Sigmoid colon (tissue), 7 donors: ENCODE measurements around the gene SDC4. TPM values are rescaled to one million over a fixed set of nuclear protein-coding genes. Genes with fewer than 3 reads are reported as not detected.

Experiments
- DNase-seq: peaks from one replicate; pipeline ENCODE4 v3.0.0-alpha.2; 2019
- H3K27ac ChIP-seq, 4 donors: fragments of 200-600 bp; sonication (generic); one replicate each; pipeline ENCODE4 v1.5.1; 2016 to 2019; ENCODE audit warnings: mild to moderate bottlenecking in 1 of 4
- H3K27me3 ChIP-seq, 3 donors: fragments of 200-600 bp; sonication (generic); one replicate each; pipeline ENCODE4 v1.5.1; 2019; ENCODE audit warnings: mild to moderate bottlenecking in 1 of 3
- H3K36me3 ChIP-seq, 4 donors: fragments of 200-600 bp; sonication (generic); one replicate each; pipeline ENCODE4 v1.5.1; 2016 to 2019
- H3K4me1 ChIP-seq, 4 donors: fragments of 200-600 bp; sonication (generic); one replicate each; pipeline ENCODE4 v1.5.1; 2017 to 2019
- H3K4me3 ChIP-seq, 4 donors: fragments of 200-600 bp; sonication (generic); one replicate each; pipeline ENCODE4 v1.5.1; 2017 to 2019; ENCODE audit warnings: mild to moderate bottlenecking in 2 of 4, moderate library complexity in 1 of 4
- H3K9me3 ChIP-seq, 4 donors: fragments of 200-600 bp in 3 of 4; sonication (generic) in 3 of 4; one replicate each; pipeline versions ENCODE4 v1.5.1 to v1.6.1; 2013 to 2019
- EP300 ChIP-seq, 4 donors: sonication (generic); formaldehyde crosslinking; IDR thresholded peaks; one replicate each; pipeline ENCODE4 v1.6.1; 2017; ENCODE audit warnings: antibody characterized with exemption in 4 of 4
- POLR2A ChIP-seq, 2 donors: fragments of 450-650 bp; IDR thresholded peaks; one replicate each; pipeline ENCODE4 v1.6.1; 2016; ENCODE audit warnings: antibody characterized with exemption in 2 of 2, mild to moderate bottlenecking in 2 of 2, moderate library complexity in 2 of 2
- POLR2AphosphoS5 ChIP-seq, 4 donors: sonication (generic); formaldehyde crosslinking; IDR thresholded peaks; one replicate each; pipeline ENCODE4 v1.6.1; 2017; ENCODE audit warnings: antibody characterized with exemption in 4 of 4
- WGBS, 2 donors: extraction: QIAGEN DNeasy Blood & Tissue Kit; methylation state at CpG; one replicate each; pipeline ENCODE4 v1.1.7; 2013; 5-methylcytosine and 5-hydroxymethylcytosine counted together
- intact Hi-C: fragments of 100-400 bp; cut with DNase I; formaldehyde crosslinking; loops from one replicate; pipeline ENCODE4 v1.15.1; 2023
- polyA plus RNA-seq, 3 donors: library from polyadenylated mRNA; stranded (reverse); fragments of 200-250 nt; gene quantifications; one replicate each; pipeline ENCODE4 v1.2.3, GENCODE V29; 2013
- total RNA-seq, 4 donors: library from RNA; depleted of rRNA; stranded (reverse); fragments of >200 nt; gene quantifications; one replicate each; pipeline ENCODE4 v1.1.0, GENCODE V29; 2016
- TF ChIP-seq, protein P1 (sequence below), 4 experiments: fragments of 450-650 bp in 3 of 4; fragments of 200-600 bp in 1 of 4; IDR thresholded peaks; one replicate each; pipeline ENCODE4 v1.5.1; 2016 to 2019; ENCODE audit warnings: antibody characterized with exemption in 4 of 4, mild to moderate bottlenecking in 3 of 4, moderate library complexity in 2 of 4
- donor health status: healthy with polysubstance abuse.
- donor health status: Bipolar disorder and iron deficiency.
- donor health status: healthy.

Gene SDC4, protein sequence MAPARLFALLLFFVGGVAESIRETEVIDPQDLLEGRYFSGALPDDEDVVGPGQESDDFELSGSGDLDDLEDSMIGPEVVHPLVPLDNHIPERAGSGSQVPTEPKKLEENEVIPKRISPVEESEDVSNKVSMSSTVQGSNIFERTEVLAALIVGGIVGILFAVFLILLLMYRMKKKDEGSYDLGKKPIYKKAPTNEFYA
- 100 to 1,000 TPM in 1 of 4 donors, 10 to 100 TPM in 3; 79.9 to 149 (median 88.5) TPM for total RNA-seq
- 10 to 100 TPM; 22.2 to 63.9 (median 23.6) TPM for polyA plus RNA-seq

DNA sequence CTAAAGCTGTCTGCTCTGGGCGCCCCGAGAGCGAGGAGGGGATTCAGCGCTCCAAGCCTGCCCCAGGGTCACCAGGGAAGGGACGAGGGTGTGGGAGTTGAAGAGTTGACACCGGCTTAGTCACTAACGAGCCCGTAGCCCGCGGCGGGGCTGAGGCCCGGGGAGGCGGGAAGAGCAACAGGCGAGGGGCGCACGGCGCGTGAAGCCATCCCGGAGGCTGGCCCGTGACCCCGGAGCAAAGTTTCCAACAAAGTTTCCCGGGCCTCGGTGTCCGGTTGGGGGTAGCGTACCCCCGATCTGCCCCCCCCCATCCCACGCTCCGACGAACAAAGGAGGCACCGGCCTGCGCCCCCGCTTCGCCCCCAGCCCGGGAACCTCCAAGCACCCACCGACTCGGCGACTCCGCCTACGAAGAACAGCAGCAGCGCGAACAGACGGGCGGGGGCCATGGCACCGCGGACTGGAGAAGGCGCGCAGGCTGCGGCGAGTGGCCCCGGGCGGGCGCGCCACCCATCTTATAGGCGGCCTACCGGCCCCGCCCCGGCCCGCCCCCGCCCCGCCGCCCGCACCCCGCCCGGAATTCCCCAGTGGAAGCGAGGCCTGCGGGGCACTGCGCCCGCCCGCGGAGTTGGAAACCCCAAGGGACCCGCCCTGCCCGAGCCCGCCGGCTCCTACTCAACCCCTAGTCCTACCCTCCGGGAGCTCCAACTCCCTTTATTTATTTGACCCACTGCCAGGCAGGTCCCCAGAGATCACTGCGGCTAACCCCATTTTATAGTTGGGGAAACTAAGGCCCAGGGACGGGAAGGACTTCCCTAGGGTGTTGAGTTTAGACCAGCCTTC lies at the start of gene SDC4:
Gene SDC4, minus strand, starts transcription at position 489 of the 843 bp plus-strand sequence. Its CDS starts 40 bp downstream, at position 449.
- WGBS, 2 donors: 1 to 3% methylated on average over 77 of the region's 77 CpGs
- H3K9me3 ChIP-seq: no peaks in the 10 kb centered on the region
- DNase-seq: peak; percentile 91
- intact Hi-C loops: loop anchor here (10.0 kb wide), 2 partner anchors 1213 to 1997 kb away; no protein-coding TSS in a partner anchor
- TF ChIP-seq POLR2AphosphoS5 (IDR thresholded peaks at IDR 0.05) (peak; percentile 98 to 100 (median 100)), EP300 (IDR thresholded peaks at IDR 0.05) (no peak), POLR2A (IDR thresholded peaks at IDR 0.05) (peak; percentile 97 to 98)
- TF ChIP-seq, protein P1, sequence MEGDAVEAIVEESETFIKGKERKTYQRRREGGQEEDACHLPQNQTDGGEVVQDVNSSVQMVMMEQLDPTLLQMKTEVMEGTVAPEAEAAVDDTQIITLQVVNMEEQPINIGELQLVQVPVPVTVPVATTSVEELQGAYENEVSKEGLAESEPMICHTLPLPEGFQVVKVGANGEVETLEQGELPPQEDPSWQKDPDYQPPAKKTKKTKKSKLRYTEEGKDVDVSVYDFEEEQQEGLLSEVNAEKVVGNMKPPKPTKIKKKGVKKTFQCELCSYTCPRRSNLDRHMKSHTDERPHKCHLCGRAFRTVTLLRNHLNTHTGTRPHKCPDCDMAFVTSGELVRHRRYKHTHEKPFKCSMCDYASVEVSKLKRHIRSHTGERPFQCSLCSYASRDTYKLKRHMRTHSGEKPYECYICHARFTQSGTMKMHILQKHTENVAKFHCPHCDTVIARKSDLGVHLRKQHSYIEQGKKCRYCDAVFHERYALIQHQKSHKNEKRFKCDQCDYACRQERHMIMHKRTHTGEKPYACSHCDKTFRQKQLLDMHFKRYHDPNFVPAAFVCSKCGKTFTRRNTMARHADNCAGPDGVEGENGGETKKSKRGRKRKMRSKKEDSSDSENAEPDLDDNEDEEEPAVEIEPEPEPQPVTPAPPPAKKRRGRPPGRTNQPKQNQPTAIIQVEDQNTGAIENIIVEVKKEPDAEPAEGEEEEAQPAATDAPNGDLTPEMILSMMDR (IDR thresholded peaks at IDR 0.05): no peak
- H3K4me3 ChIP-seq: peak within 1 kb of the TSS; percentile 87 to 94 (median 90)
- H3K36me3 ChIP-seq: no peaks in the 10 kb centered on the region
- peaks cover 0 to 49% (median 45%) of the 10 kb centered on the region in 4 donors for H3K4me1 ChIP-seq
- no peaks in the 10 kb centered on the region for H3K27me3 ChIP-seq
- peak within 1 kb of the TSS; percentile 94 to 99 (median 97) for H3K27ac ChIP-seq

DNA sequence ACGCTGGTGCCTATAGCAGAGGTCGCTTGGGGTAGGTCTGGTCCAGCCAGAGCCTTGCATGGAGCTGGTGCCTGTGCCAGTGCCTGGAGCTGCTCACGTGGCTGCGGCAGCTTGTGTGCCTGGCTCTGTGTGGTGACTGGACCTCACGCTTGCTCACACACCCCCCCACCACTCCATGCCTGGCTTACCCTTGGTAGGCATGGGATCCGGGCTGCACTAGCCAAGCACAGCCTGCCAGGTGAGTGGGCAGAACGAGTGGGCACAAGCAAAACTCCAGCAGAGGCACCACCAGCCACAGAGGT lies 46.8 kb upstream of the SDC4 start:
- intact Hi-C loops: no loop called here
- no peak overlapping the region for H3K27ac ChIP-seq
- WGBS, 2 donors: 93 to 94% methylated on average over 7 of the region's 7 CpGs
- no peaks in the 10 kb centered on the region for H3K27me3 ChIP-seq
- no peaks in the 10 kb centered on the region for H3K4me1 ChIP-seq
- no peak for TF ChIP-seq EP300 (IDR thresholded peaks at IDR 0.05)
- TF ChIP-seq, protein P1 (IDR thresholded peaks at IDR 0.05): no peak
- TF ChIP-seq POLR2AphosphoS5 (IDR thresholded peaks at IDR 0.05): no peak
- TF ChIP-seq POLR2A (IDR thresholded peaks at IDR 0.05): no peak
- DNase-seq: no peak
- H3K9me3 ChIP-seq: no peaks in the 10 kb centered on the region
- H3K36me3 ChIP-seq: no peaks in the 10 kb centered on the region
- no peak overlapping the region for H3K4me3 ChIP-seq

DNA sequence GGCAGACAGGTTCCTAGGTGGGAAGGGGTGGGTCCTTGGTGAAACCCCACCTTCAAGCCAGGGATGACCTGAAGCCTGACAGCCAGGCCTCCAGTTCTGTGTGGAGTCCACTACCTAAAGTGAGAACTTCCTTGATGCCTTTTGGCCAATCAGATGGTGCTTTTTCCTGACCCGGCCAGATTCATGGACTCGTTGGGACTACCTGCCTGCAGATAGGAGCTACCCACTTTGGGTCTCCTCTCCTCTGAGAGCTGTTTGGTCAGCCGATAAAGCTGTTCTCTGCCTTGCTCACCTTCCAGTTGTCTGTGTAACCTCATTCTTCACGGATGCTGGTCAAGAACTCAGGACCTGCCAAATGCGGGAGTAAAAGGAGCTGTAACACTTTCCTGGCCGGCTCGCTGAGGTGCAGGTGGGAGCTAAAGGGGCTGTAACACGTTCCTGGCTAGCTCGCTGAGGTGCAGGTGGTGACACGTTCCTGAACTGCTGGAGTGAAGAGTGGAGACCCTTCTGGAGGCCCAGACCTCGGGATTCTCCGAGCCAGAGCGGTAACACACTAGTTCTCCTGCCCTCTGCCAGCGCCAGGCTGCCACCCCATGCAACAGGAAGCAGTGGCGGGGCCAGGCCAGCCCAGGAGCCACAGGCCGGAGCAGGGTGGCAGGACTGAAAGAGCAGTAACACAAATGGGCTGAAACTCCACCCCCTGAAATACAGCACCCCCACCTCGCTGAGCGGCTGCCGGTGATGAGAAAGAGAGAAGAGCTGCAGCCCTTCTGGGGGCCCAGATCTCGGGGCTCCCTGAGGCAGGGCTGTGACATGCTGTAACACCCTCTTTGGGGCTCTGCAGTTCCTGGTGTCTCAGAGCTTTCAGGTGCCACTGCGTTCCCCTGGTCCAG lies 46.2 kb upstream of the SDC4 start:
- Histone ChIP-seq H3K27me3 (no peaks in the 10 kb centered on the region), H3K4me3 (no peak overlapping the region), H3K36me3 (no peaks in the 10 kb centered on the region), H3K4me1 (no peaks in the 10 kb centered on the region), H3K27ac (no peak overlapping the region), H3K9me3 (no peaks in the 10 kb centered on the region)
- TF ChIP-seq EP300 (IDR thresholded peaks at IDR 0.05): no peak
- TF ChIP-seq POLR2A (IDR thresholded peaks at IDR 0.05): no peak
- TF ChIP-seq, protein P1 (IDR thresholded peaks at IDR 0.05): no peak
- TF ChIP-seq POLR2AphosphoS5 (IDR thresholded peaks at IDR 0.05): no peak
- intact Hi-C loops: no loop called here
- no peak for DNase-seq
- WGBS, 2 donors: 87 to 91% methylated on average over 21 of the region's 21 CpGs

DNA sequence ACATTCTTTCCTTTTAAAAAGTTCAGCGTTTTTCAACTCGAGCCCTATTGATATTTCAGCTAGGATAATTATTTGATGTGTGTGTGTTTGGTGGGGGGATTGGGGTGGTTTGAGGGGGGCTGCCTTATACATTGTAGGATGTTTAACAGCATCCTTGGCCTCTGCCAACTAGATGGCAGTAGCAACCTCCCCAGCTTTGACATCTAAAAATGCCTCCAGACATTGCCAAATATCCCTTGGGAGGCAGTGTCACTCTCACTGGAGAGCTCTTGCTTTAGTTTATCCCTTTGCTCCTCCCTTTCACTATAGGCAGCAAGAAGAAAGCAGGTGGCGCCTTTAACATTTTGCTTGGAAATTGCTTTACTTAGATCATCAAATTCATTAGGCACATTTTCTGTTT lies 44.5 kb upstream of the SDC4 start:
- Histone ChIP-seq H3K27ac (no peak overlapping the region), H3K4me1 (no peaks in the 10 kb centered on the region), H3K9me3 (no peaks in the 10 kb centered on the region), H3K27me3 (no peaks in the 10 kb centered on the region), H3K4me3 (no peak overlapping the region), H3K36me3 (no peaks in the 10 kb centered on the region)
- WGBS, 2 donors: 88 to 92% methylated on average over 3 of the region's 3 CpGs
- no peak for DNase-seq
- TF ChIP-seq POLR2AphosphoS5 (IDR thresholded peaks at IDR 0.05): no peak
- no peak for TF ChIP-seq POLR2A (IDR thresholded peaks at IDR 0.05)
- TF ChIP-seq, protein P1 (IDR thresholded peaks at IDR 0.05): no peak
- TF ChIP-seq EP300 (IDR thresholded peaks at IDR 0.05): no peak
- intact Hi-C loops: no loop called here
